Stimulated activated CD4-positive, alpha-beta T cell treated with anti-CD3 and anti-CD28 coated beads, TNF-alpha, amount 100 ng/mL, for 48 hours (primary cell): ENCODE results near the gene NSUN6.
"Not testable (repeated sequence)": the region's sequence is repeated elsewhere in the genome, so short reads cannot be mapped to it uniquely, and the experiment has no call there.

ENCODE experiments used
- DNase-seq, 3 donors: peaks; one replicate each; pipeline ENCODE4 v3.0.0-alpha.2; 2020; ENCODE audit warnings: low read depth in 3 of 3

Gene NSUN6

DNA sequence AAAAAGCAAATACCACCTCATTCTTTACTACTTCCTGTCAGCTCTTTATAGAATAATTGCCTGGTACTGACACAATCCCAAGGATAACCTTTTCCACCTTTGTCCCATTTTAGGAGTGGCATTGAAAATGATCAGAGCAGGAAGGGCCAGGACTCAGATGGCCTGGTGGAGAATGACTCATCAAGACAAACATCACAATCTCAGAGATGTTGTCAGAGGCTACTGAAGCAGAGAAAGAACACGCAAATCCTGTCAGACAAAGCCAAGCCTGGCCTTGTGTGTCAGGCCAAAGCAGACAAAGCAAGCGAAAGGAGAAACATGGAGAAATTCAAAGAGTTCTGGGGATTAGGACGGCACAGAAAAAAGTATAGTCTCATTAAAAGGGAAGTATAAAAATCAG is 40.9 kb downstream of the NSUN6 start:
- DNase-seq, result no peak

DNA sequence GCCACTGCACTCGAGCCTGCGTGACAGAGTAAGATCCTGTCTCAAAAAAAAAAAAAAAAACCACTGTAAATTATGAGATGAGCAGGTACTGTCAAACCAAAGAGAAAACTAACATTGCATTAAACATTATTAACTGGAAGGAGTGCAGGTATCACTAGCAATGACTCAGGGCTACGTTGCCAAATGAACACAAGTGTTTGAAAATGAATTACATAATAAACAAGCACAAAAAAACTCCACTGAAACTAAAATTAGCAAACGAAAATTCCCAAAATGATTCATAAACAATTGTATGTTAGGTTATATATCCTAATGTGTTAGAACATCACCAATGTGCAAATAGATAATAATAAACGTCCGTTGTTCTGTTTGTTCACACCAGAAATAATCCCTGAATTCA is 42.8 kb downstream of the NSUN6 start:
- DNase-seq, result no peak

DNA sequence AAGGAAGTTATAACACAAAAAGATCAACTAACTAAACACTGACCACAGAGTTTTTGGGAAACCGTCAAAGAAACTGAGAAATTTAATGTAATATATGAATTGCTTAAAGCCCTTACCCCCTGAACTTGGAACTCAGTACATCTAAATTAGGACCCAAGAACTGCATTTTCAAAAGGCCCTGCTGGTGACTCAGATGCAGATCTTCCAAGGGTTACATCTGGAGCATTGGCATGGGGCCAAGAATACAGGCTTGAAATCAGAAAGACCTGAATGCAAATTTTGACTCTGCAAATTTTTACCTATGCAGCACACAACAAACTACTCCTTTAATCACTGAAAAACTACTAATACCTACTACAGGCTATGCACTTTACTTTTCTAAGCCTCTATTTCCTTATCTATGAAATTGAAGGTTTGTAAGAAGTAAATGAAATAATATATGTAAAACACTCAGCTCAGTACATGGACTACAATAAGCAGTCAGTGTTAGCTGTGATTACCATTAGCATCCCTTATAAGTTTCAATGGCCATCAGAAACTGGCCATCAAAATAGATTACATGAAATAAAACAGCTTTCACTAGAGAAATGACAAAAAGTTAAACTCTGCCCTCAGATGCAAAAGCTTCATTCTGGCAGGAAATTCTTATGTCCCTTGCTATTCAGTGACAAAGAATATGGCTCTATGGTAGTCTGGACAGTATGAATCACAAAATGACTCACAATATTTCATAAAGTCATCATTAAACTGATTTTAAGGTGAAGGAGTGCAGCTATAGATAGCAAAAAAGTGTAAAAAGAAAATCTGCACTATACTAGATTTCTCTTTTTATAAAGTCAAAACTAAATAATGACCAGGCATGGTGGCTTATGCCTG is 43.6 kb downstream of the NSUN6 start:
- no peak for DNase-seq

DNA sequence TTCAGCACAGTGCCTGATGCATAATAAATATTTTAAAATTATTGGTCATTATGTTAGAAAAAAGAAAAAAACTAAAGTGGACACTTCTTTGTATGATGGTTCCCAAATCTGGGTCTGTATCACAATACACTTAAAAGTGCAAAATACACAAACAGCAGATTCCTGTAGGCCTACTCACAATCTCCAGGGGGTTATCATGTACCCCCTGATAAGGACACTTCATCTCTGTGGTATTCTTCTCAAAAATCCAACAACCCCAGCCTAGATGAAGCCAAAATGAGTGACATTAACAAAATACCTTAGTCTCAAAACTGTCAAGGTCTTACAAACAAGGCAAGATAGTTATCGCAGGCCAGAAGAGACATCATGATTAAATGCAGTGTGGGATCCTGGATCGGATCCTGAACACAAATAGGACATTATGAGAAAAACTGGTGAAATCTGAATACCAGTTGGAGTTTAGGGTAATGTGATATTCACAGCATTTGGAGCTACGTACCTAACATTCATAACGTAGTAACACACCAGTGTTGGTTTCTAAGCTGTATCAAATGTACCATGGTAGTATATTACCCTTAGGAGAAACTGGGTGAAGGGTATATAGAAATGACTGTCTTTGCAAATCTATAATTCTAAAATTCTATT is 45.2 kb downstream of the NSUN6 start:
- no peak for DNase-seq

DNA sequence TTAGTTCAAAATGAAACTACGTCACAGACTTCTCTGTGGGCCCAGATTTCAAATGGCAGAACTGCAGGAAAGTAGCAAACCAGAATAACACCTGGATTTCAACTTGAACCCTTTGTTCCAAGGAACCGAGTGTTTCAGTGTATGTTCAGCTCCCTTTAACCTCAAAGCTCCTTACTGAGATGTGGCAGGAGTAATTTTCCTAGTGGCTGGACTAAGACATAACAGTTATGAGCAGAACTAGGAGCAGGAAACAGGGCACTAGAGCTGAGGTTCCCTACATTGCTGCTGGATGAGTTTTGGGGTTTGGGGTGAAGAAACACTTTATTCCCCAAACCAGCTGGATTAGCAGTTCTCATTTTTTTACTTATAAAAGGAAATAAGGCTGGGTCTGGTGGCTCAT is 50.1 kb downstream of the NSUN6 start:
- no peak for DNase-seq

DNA sequence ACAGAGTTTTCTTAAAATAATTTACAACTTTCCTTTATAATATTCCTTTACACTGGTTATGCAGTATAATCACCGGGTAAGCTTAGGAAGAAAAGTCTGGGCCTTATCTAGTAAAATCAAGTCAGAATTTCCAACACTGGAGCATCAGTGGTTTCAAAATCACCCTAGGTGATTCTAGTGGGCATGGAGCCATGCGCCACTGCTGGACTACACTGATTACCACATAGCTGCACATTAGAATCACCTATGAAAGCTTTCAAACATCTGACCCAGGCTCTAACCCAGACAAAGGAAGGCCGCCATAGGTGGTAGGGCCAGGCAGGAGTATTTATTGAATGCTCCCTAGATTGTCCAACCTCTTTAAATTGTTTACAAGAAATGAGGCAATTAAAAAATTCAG is 52.0 kb downstream of the NSUN6 start:
- DNase-seq, result no peak

DNA sequence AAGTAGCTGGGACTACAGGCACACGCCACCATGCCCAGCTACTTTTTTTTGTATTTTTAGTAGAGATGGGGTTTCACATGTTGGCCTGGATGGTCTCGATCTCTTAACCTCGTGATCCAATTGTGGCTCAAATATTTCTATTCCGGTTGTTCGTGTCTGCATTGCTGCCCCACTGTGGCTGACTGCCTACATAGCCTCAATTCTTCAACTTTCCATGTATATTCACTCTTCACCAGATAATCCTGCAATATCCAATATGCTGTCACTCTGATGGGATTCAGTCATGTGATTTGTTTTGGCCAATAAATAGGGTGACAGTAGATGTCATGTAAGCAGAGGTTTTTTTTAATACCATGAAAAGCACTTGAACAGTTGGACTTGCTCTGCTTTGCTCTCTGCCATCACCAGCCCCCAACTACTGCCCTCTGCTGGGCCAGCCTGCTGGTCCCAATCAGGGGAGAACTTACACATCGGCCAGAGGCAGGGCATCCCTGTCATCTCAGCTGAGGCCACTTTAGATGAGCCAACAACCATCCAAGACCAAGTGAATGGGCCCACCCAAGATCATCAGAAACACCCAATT is 56.7 kb downstream of the NSUN6 start:
- DNase-seq, result no peak

DNA sequence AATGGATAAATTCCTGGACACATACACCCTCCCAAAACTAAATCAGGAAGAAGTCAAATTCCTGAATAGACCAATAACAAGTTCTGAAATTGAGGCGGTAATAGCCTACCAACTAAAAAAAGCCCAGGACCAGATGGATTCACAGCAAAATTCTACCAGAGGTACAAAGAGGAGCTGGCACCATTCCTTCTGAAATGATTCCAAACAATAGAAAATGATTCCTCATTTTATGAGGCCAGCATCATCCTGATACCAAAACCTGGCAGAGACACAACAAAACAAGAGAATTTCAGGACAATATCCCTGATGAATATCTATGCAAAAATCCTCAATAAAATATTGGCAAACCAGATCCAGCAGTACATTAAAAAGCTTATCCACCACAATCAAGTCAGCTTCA is 60.2 kb downstream of the NSUN6 start:
- not testable (repeated sequence) for DNase-seq

DNA sequence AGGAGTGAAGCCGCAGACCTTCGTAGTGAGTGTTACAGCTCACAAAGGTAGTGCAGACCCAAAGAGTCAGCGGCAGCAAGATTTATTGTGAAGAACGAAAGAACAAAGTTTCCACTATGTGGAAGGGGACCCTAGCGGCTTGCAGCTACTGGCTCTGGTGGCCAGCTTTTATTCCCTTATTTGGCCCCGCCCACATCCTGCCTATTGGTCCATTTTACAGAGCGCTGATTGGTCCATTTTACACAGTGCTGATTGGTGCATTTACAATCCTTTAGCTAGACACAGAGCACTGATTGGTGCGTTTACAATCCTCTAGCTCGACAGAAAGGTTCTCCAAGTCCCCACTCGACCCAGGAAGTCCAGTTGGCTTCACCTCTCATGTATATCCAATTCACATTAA is 64.8 kb downstream of the NSUN6 start:
- DNase-seq, result not testable (repeated sequence)

DNA sequence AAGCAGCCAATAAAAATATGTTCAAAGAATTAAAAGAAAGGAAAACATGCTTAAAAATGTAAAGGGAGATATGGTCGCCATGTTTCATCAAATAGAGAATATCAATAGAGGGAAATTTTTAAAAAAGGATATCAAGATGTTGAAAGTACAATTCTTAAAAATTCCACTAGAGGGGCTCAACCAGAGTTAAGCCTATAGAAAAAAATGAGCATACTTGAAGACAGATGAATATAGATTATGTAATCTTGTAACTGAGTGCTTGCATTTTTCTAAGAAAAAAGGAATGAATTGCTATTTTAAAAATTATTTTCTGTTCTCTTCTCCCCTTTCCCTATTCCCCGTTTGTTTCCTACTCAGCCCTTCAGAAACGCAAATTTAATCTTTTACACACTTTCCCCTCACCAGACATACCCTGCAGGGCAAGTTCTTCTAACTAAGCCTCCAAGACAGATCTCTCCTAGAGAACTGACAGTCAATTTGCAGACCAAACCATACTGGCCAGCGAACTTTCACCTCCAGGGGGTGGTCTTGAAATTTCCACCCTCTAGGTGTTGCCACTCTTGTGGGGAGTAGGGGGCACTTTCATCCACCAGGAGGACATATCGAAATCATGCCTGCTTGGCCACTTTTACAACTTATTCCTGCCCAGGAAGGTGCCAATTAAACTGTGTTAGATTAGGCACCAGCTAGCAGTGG is 67.7 kb downstream of the NSUN6 start:
- no peak for DNase-seq

DNA sequence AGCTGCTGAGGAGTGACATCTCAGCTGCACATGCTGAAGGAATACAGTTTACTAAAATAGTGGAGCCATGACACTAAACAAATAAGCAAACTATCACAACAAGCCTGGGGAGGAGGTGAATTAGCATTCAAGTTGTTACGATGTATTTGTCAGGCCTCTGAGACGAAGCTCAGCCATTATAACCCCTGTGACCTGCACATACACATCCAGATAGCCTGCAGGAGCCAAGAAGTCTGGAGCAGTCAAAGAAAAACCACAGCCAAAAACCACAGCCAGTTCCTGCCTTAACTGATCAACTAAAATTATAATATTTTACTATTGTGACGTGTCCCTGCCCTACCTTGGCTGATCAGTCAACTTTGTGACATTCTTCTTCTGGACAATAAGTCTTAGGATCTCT is 68.6 kb downstream of the NSUN6 start:
- DNase-seq, result no peak

DNA sequence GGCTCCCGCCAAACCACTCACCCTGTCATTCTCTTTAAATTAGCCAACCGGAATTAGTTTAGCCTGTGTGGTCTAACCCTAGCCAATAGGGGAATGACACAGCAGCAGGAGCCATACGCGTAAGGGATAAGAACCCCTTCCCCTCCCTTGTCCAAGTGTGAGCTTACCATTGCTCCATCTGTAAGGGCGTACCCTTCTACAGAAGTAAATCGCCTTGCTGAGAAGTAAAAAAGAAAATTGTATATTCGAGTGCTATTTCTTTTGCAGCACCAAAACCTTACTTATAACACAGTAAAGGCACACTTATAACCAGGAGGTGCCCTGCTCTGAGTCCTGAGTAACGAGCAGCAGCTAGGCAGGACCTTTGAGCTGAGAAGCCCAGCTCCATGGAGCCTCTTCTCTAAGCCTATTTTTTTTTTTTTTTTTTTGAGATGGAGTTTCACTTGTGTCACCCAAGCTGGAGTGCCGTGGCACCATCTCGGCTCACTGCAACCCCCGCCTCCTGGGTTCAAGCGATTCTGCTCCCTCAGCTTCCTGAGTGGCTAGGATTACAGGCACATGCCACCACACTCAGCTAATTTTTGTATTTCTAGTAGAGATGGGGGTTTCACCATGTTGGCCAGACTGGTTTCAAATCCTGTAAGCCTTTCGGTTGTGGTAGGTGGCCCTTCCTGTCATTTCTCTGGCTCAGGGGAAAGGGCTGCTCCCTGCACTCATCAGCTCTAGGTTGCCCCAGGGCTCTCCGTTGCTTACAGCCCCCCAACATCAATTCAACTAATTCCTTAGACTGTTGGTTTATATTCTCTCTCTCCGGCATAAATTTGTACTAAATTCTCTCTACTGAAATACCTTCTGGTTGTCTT is 73.3 kb downstream of the NSUN6 start:
- DNase-seq, result no peak

DNA sequence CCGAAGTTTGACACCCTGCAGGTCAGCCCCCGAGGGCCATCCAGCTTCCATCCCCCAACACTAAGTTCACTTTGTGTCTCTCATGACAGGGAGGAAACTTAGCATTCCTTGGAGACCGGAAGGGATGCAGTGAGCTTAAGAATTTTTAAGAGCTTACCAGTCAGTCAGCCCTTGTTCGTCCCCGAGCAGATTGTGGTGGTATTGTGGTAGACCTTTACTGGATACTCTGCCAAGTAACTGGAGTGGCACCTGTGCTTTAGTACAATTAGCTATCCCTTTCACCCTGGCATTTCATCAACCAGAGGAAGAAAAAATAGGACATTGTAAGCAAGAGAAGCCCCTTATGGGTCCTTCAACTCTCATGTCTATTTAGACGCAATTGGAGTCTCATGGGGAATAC is 74.8 kb downstream of the NSUN6 start:
- DNase-seq, result no peak

DNA sequence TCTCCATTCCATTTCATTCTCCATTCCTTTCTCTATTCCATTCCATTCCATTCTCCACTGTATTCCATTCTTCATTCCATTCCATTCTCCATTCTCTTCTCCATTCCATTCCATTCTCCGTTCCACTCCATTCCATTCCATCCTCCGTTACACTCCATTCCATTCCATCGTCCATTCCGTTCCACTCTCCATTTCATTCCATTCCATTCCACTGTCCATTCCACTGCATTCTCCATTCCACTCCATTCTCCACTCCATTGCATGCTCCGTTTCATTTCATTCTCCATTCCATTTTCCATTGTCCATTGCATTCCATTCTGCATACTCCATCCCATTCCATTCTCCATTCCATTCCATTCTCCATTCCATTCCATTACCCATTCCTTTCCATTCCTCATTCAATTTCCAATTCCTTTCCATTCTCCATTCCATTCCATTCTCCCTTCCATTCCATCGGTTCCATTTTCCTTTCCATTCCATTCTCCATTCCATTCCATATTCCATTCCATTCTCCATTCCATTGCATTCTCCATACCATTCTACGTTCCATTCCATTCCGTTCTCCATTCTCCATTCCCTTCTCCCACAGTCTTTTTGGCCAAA is 78.3 kb downstream of the NSUN6 start:
- DNase-seq, result no peak

DNA sequence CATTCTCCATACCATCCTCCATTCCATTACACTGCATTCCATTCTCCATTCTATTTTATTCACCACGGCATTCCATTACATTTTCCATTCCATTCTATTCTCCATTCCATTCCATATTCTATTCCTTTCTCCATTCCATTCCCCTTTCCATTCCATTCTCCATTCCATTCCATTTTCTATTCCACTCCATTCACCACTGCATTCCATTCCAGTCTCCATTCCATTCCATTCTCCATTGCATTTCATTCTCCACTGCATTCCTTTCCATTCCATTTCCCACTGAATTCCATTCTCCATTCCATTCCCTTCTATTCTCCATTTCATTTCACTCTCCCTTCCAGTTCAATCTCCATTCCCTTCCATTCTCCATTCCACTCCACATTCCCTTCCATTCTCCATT is 79.6 kb downstream of the NSUN6 start:
- no peak for DNase-seq

DNA sequence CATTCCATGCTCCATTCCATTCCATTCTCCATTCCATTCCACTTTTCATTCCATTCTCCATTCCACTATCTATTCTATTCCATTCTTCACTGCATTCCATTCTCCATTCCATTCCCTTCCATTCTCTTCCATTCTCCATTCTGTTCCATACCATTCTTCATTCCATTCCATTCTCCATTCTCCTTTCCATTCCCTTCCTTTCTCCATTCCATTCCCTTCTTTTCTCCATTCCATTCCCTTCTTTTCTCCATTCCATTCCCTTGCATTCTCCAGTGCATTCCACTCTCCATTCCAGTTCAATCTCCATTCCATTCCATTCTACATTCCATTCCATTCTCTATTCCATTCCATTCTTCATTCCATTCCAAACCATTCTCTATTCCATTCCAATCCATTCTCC is 80.3 kb downstream of the NSUN6 start:
- no peak for DNase-seq

DNA sequence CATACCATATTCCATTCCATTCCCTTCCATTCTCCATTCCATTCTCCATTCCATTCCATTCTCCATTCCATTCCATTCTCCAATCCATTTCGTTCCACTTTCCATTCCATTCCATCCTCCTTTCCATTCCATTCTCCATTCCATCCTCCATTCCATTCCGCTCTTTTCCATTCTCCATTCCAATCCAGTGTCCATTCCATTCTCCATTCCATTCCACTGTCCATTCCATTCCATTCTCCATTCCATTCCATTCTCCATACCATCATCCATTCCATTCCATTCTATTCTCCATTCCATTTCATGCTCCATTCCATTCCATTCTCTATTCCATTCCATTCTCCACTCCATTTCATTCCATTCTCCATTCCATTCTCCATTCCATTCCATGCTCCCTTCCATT is 81.0 kb downstream of the NSUN6 start:
- not testable (repeated sequence) for DNase-seq

DNA sequence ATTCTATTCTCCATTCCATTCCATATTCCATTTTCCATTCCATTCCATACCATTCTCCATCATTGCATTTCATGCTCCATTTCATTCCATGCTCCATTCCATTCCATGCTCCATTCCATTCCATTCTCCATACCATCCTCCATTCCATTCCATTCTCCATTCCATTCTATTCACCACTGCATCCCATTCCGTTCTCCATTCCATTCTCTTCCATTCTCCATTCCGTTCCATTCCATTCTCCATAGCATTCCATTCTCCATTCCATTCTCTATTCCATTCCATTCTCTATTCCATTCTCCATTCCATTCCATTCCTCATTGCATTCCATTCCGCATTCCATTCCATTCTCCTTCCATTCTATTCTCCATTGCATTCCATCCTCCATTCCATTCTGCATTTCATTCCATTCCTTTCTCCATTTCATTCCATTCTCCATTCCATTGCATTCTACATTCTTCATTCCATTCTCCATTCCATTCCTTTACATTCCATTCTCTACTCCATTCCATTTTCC is 84.0 kb downstream of the NSUN6 start:
- DNase-seq, result no peak

DNA sequence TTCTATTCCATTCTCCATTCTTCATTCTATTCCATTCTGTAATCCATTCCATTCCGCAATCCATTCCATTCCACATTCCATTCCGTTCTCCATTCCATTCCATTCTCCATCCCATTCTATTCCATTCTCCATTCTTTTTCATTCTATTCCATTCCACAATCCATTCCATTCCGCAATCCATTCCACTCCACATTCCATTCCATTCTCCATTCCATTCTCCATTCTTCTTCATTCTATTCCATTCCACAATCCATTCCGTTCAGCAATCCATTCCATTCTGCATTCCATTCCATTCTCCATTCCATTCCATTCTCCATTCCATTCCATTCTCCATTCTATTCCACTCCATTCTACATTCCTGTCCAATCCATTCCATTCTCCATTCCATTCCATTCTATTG is 85.2 kb downstream of the NSUN6 start:
- no peak for DNase-seq

DNA sequence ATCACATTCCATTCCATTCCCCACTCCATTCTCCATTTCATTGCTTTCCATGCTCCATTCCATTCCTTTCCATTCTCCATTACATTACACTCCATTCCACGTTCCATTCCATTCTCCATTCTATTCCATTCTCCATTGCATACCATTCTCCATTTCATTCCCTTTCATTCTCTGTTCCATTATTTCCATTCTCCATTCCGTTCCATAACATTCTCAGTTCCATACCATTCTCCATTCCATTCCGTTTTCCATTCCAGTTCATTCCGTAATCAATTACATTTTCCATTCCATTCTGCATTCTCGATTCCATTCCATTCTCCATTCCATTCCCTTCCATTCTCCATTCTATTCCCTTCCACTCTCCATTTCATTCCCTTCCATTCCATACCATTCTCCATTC is 86.4 kb downstream of the NSUN6 start:
- no peak for DNase-seq
